ENCODE measurements around the gene CSNK1A1L.

DNA sequence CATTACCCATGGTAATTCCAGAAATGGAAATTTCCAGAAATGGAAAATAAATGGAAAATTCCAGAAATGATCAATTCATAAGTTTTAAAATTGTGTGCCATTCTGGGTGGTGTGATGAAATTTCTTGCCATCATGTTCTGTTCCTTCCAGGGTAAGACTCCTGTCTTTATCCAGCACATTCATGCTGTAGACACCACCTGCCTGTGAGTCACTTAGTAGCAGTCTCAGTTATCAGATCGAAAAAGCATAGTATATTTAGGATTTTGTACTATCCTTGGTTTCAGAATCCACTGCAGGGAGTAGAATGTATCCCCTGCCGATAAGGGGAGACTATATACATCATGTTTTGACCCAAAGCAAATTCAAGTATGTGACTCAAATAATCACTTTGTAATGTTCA lies 26.7 kb upstream of the CSNK1A1L start:
- TF ChIP-seq EZH2phosphoT487 (conservative IDR thresholded peaks at IDR 0.05; ENCODE audit: low read length): no peak
- no peak for TF ChIP-seq CTCF (IDR thresholded peaks at IDR 0.05; ENCODE audit: insufficient read depth, low read length, poor library complexity, severe bottlenecking)
